Dendritic cell treated with granulocyte-macrophage colony-stimulating factor and Interleukin-4, amounts not matched to agents 40 ng/mL and 50 ng/mL, for 4 days (primary cell): ENCODE results near the gene TMCO5A.

Source experiments
- H3K27ac Mint-ChIP-seq: one replicate; pipeline ENCODE4 v1.8.0; 2022; ENCODE audit warnings: mild to moderate bottlenecking, mixed read lengths
- H3K27me3 Mint-ChIP-seq: one replicate; pipeline ENCODE4 v1.8.0; 2022; ENCODE audit warnings: mild to moderate bottlenecking, mixed read lengths
- H3K36me3 Mint-ChIP-seq: one replicate; pipeline ENCODE4 v1.8.0; 2022; ENCODE audit warnings: low read depth, mixed read lengths
- H3K4me1 Mint-ChIP-seq: one replicate; pipeline ENCODE4 v1.8.0; 2022; ENCODE audit warnings: low read depth, mixed read lengths
- H3K4me3 Mint-ChIP-seq: one replicate; pipeline ENCODE4 v1.8.0; 2022; ENCODE audit warnings: mild to moderate bottlenecking, moderate library complexity, mixed read lengths
- H3K9me3 Mint-ChIP-seq: one replicate; pipeline ENCODE4 v1.8.0; 2022; ENCODE audit warnings: mixed read lengths
- intact Hi-C: fragments of 100-400 bp; cut with micrococcal nuclease; formaldehyde crosslinking; loops from one replicate; pipeline ENCODE4 v1.15.0; 2022

Gene TMCO5A

GRCh38 chr15:37995461-37996347, 61.3 kb downstream of the TMCO5A start:
- H3K4me1 Mint-ChIP-seq = peaks cover 11% of the 10 kb centered on the region
- H3K27ac Mint-ChIP-seq = peak overlapping the region; percentile 53
- H3K36me3 Mint-ChIP-seq = peaks cover 12% of the 10 kb centered on the region
- peaks cover 16% of the 10 kb centered on the region for H3K9me3 Mint-ChIP-seq
- H3K4me3 Mint-ChIP-seq = no peak overlapping the region
- intact Hi-C loops = loop anchor here (2.0 to 5.0 kb wide), 3 partner anchors 419 to 702 kb away; partner anchors contain the start of gene RASGRP1
- H3K27me3 Mint-ChIP-seq = peaks cover 8% of the 10 kb centered on the region
